ENCODE measurements around the gene PYHIN1. TPM values are rescaled to one million over a fixed set of nuclear protein-coding genes. Genes with fewer than 3 reads are reported as not detected.

PYHIN1 gene
- total and polyA plus RNA-seq, 4 donors = 2.9 to 4.7 TPM; not detected in 2

Other genes with a start within 250 kb of the PYHIN1 start
- 1 to 10 TPM in 1 of 2 donors, not detected in 1; 1.2 TPM for gene SPTA1, start 244.8 kb upstream of the PYHIN1 start, total RNA-seq
- not detected for gene SPTA1, start 244.8 kb upstream of the PYHIN1 start, polyA plus RNA-seq
- gene OR6K2, start 230.9 kb upstream of the PYHIN1 start, total RNA-seq = not detected
- not detected for gene OR6K2, start 230.9 kb upstream of the PYHIN1 start, polyA plus RNA-seq
- not detected for gene OR6K3, start 210.8 kb upstream of the PYHIN1 start, total RNA-seq
- gene OR6K3, start 210.8 kb upstream of the PYHIN1 start, polyA plus RNA-seq = not detected
- not detected for gene OR6K6, start 176.8 kb upstream of the PYHIN1 start, total RNA-seq
- gene OR6K6, start 176.8 kb upstream of the PYHIN1 start, polyA plus RNA-seq = under 1 TPM in 1 of 2 donors, not detected in 1; 0.50 TPM
- gene OR6N1, start 159.4 kb upstream of the PYHIN1 start, total RNA-seq = not detected
- not detected for gene OR6N1, start 159.4 kb upstream of the PYHIN1 start, polyA plus RNA-seq
- not detected for gene OR6N2, start 150.3 kb upstream of the PYHIN1 start, total RNA-seq
- gene OR6N2, start 150.3 kb upstream of the PYHIN1 start, polyA plus RNA-seq = not detected
- gene MNDA, start 100.2 kb upstream of the PYHIN1 start, total RNA-seq = 10 to 100 TPM; 11.3 to 20.3 TPM
- 1 to 10 TPM; 1.8 to 9.1 TPM for gene MNDA, start 100.2 kb upstream of the PYHIN1 start, polyA plus RNA-seq
- gene IFI16, start 78.4 kb downstream of the PYHIN1 start, total RNA-seq = 100 to 1,000 TPM; 112 to 174 TPM
- 100 to 1,000 TPM in 1 of 2 donors, 10 to 100 TPM in 1; 36.6 to 109 TPM for gene IFI16, start 78.4 kb downstream of the PYHIN1 start, polyA plus RNA-seq
- gene AIM2, start 145.2 kb downstream of the PYHIN1 start, total RNA-seq = 1 to 10 TPM in 1 of 2 donors, under 1 TPM in 1; 0.97 to 2.6 TPM
- under 1 TPM in 1 of 2 donors, not detected in 1; 0.38 TPM for gene AIM2, start 145.2 kb downstream of the PYHIN1 start, polyA plus RNA-seq
- 10 to 100 TPM; 10.9 to 41.2 TPM for gene CADM3, start 240.1 kb downstream of the PYHIN1 start, total RNA-seq
- gene CADM3, start 240.1 kb downstream of the PYHIN1 start, polyA plus RNA-seq = under 1 TPM in 1 of 2 donors, not detected in 1; 0.75 TPM